ENCODE results near the gene EPHA3.

Gene EPHA3

GRCh38 chr3:89107461-89108290 is at the start of gene EPHA3:
Gene EPHA3 (plus strand): TSS chr3:89107621. CDS start chr3:89107749, 128 bp downstream.
- Histone ChIP-seq H3K36me3 (ENCODE audit: control insufficient read depth, insufficient read depth, low read length) (no peaks in the 10 kb centered on the region), H3K27me3 (replicated peaks; ENCODE audit: control insufficient read depth, insufficient read depth, low read length) (no peaks in the 10 kb centered on the region), H3K4me3 (replicated peaks; ENCODE audit: low read depth, low read length) (peak within 1 kb of the TSS; percentile 27; the same call in 1 of the 2 replicates)
- peak; percentile 13 for DNase-seq (ENCODE audit: extremely low read depth, insufficient read length)
- TF ChIP-seq CTCF (IDR thresholded peaks at IDR 0.05; ENCODE audit: insufficient read depth, low read length, poor library complexity, severe bottlenecking): no peak

GRCh38 chr3:89058371-89058770 is 49.0 kb upstream of the EPHA3 start:
- no peak overlapping the region for H3K4me3 ChIP-seq (replicated peaks; ENCODE audit: low read depth, low read length)
- DNase-seq (ENCODE audit: extremely low read depth, insufficient read length): no peak
- H3K36me3 ChIP-seq (ENCODE audit: control insufficient read depth, insufficient read depth, low read length): no peaks in the 10 kb centered on the region
- no peak for TF ChIP-seq CTCF (IDR thresholded peaks at IDR 0.05; ENCODE audit: insufficient read depth, low read length, poor library complexity, severe bottlenecking)
- H3K27me3 ChIP-seq (replicated peaks; ENCODE audit: control insufficient read depth, insufficient read depth, low read length): no peaks in the 10 kb centered on the region

GRCh38 chr3:89059211-89059925 is 48.1 kb upstream of the EPHA3 start:
- Histone ChIP-seq H3K4me3 (replicated peaks; ENCODE audit: low read depth, low read length) (no peak overlapping the region), H3K36me3 (ENCODE audit: control insufficient read depth, insufficient read depth, low read length) (no peaks in the 10 kb centered on the region), H3K27me3 (replicated peaks; ENCODE audit: control insufficient read depth, insufficient read depth, low read length) (no peaks in the 10 kb centered on the region)
- no peak for TF ChIP-seq CTCF (IDR thresholded peaks at IDR 0.05; ENCODE audit: insufficient read depth, low read length, poor library complexity, severe bottlenecking)
- no peak for DNase-seq (ENCODE audit: extremely low read depth, insufficient read length)

GRCh38 chr3:89061259-89061658 is 46.2 kb upstream of the EPHA3 start:
- no peaks in the 10 kb centered on the region for H3K36me3 ChIP-seq (ENCODE audit: control insufficient read depth, insufficient read depth, low read length)
- H3K27me3 ChIP-seq (replicated peaks; ENCODE audit: control insufficient read depth, insufficient read depth, low read length): no peaks in the 10 kb centered on the region
- no peak for DNase-seq (ENCODE audit: extremely low read depth, insufficient read length)
- TF ChIP-seq CTCF (IDR thresholded peaks at IDR 0.05; ENCODE audit: insufficient read depth, low read length, poor library complexity, severe bottlenecking): no peak
- H3K4me3 ChIP-seq (replicated peaks; ENCODE audit: low read depth, low read length): no peak overlapping the region

- no peak for TF ChIP-seq CTCF (IDR thresholded peaks at IDR 0.05; ENCODE audit: insufficient read depth, low read length, poor library complexity, severe bottlenecking)
- Histone ChIP-seq H3K4me3 (replicated peaks; ENCODE audit: low read depth, low read length) (no peak overlapping the region), H3K27me3 (replicated peaks; ENCODE audit: control insufficient read depth, insufficient read depth, low read length) (no peaks in the 10 kb centered on the region), H3K36me3 (ENCODE audit: control insufficient read depth, insufficient read depth, low read length) (no peaks in the 10 kb centered on the region)
- DNase-seq (ENCODE audit: extremely low read depth, insufficient read length): no peak
Observed at GRCh38 chr3:89067736-89068135, 39.7 kb upstream of the EPHA3 start.
